D721Med (cell line): ENCODE data around the gene IFT22.
"Not testable (repeated sequence)": the region's sequence is repeated elsewhere in the genome, so short reads cannot be mapped to it uniquely, and the experiment has no call there.

Experiments used
- DNase-seq: peaks from one replicate; pipeline ENCODE4 v3.0.0; 2011; ENCODE audit warnings: low spot score; ENCODE audit not compliant: insufficient read length
- FAIRE-seq: peaks from 2 replicates; lab custom pipeline; 2011; peaks lifted over from hg19 to GRCh38; lab: Jason Lieb, UNC
- CTCF ChIP-seq: IDR thresholded peaks from 2 replicates; pipeline ENCODE4 v1.5.1; 2012; ENCODE audit warnings: mild to moderate bottlenecking, control low read depth; ENCODE audit not compliant: insufficient read depth; ENCODE audit errors: missing control alignments

The IFT22 gene

DNA sequence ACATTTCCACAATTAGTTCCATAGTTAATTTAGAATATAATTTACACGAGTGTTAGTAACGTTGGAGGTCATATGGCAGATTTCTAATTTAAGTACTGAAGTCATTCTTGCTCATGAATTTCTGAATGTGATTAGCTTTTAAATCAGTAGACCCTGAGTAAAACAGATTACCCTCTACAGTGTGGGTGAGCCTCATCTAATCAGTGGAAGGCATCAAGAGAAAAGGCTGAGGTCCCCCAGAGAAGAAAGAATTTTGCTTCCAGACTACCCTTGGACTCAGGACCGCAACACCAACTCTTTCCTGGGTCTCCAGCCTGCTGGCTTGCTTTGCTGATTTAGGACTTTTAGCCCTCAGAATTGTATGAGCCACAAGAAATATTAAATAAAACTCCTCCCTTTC is 33.2 kb downstream of the IFT22 start:
- FAIRE-seq, result no peak
- TF ChIP-seq CTCF, result no peak
- DNase-seq, result no peak

- FAIRE-seq (no peak), DNase-seq (no peak)
- no peak for TF ChIP-seq CTCF
Measured at GRCh38 chr7:101287032-101287431, 34.6 kb downstream of the IFT22 start.

GRCh38 chr7:101285880-101286279 is 35.7 kb downstream of the IFT22 start:
- DNase-seq, FAIRE-seq: not testable (repeated sequence)

DNA sequence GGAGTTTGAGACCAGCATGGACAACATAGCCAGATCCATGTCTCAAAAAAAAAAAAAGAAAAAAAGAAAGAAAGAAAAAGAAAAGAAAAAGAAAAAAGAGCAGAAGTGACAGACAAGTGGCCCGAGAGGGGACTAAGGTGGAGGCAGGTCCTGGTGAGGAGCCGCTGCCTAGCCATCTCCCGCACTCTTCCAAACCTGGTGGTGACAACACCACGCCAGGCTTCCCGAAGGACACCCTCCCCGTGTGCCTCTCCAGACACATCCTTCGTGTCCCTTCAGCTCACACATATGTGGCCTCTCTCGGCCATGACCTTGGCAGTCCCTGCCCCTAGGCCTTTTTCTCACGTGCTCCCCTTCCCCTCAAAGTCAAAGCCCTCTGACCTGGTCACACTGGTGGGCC is 36.4 kb downstream of the IFT22 start:
- no peak for FAIRE-seq
- no peak for DNase-seq
- TF ChIP-seq CTCF, result no peak

DNA sequence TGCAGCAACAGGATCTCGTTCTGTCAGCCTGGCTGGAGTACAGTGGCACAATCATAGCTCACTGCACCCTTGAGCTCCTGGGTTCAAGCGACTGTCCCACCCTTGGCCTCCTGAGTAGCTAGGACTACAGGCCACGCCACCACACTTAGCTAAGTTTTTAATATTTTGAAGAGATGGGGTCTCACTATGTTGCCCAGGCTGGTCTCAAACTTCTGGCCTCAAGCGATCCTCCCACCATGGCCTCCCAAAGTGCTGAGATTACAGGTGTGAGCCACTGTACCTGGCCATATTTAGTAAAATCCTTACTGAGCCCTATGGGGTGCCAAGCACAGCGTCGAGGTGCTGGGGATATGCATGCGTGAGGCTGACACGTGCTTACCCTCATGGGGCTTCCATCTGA is 40.7 kb downstream of the IFT22 start:
- FAIRE-seq, result not testable (repeated sequence)

GRCh38 chr7:101278461-101279292 is 42.9 kb downstream of the IFT22 start:
- no peak for DNase-seq
- FAIRE-seq, result no peak
- no peak for TF ChIP-seq CTCF

More for the DNA sequence above, 40.7 kb downstream of the IFT22 start:
- not testable (repeated sequence) for DNase-seq

DNA sequence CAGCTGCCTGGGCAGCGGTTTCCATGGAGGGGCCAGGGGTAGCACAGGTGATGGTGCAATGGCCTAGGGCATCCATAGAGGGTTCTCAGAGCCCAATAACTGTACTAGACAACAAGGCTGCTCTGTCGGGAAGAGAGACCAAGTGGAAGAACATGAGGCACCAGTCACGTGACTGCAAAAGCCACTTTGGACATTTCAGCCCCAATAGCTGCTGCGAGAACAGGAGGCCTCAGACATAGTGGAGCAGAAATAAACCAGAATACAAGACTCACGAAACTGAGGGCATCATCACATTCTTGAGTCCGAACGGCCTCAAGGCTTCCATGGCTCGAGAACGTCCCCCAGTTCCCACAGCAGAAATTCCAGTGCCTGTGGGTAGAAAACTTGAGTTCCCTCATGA is 44.5 kb downstream of the IFT22 start:
- FAIRE-seq, result no peak
- no peak for DNase-seq
- no peak for TF ChIP-seq CTCF

DNA sequence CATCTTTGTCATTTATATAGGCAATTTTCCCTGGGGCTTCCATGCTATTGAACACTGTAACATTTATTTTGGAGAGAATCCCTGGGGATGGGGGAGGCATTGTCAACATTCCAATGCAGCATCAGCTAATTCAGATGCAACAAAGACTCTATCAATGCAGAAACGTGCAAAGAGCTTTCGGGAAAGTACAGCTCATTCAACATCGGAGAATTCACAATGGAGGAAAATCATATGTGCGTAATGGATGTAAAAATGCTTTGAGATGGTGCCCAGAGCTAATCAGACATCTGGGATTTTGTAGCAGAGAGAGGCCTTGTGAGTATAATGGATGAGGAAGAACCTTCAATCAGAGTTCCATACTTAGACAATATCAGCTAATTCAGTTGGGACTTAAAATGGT is 48.4 kb downstream of the IFT22 start:
- FAIRE-seq (no peak), DNase-seq (no peak)
- no peak for TF ChIP-seq CTCF
